Ureter (tissue), 1 donor: ENCODE results near the gene AATK. TPM values are rescaled to one million over a fixed set of nuclear protein-coding genes. Genes with fewer than 3 reads are reported as not detected.

Experiments used
- DNase-seq: peaks from one replicate; pipeline ENCODE4 v3.0.0-alpha.2; 2020; ENCODE audit warnings: low spot score
- total RNA-seq: library from RNA; stranded (reverse); gene quantifications from one replicate; pipeline ENCODE4 v1.2.4, GENCODE V29; 2023
- donor health status: DM: yes; HTN: yes; CAD: no.

Gene AATK
- total RNA-seq, 1 donor from 2014 or later, result 3.4 TPM

- no peak for DNase-seq
Measured at GRCh38 chr17:81129289-81129688, 36.7 kb downstream of the AATK start.

GRCh38 chr17:81128774-81129173, 37.2 kb downstream of the AATK start:
- no peak for DNase-seq

- DNase-seq, result no peak
Measured at GRCh38 chr17:81128338-81128737, 37.7 kb downstream of the AATK start.

GRCh38 chr17:81127526-81128177, 38.4 kb downstream of the AATK start:
- no peak for DNase-seq

GRCh38 chr17:81127133-81127455, 38.9 kb downstream of the AATK start:
- no peak for DNase-seq

GRCh38 chr17:81126281-81127132, 39.5 kb downstream of the AATK start:
- DNase-seq, result no peak

- DNase-seq, result no peak
Measured at GRCh38 chr17:81125573-81126081, 40.4 kb downstream of the AATK start.

GRCh38 chr17:81124377-81124776, 41.6 kb downstream of the AATK start:
- DNase-seq, result no peak

GRCh38 chr17:81123052-81124048, 42.7 kb downstream of the AATK start:
- no peak for DNase-seq

- DNase-seq, result no peak
Measured at GRCh38 chr17:81121841-81122733, 43.9 kb downstream of the AATK start.

- no peak for DNase-seq
Measured at GRCh38 chr17:81120695-81121621, 45.1 kb downstream of the AATK start.

GRCh38 chr17:81120149-81120484, 45.9 kb downstream of the AATK start:
- DNase-seq, result no peak

- peak; percentile 83 for DNase-seq
Measured at GRCh38 chr17:81119223-81120148, 46.5 kb downstream of the AATK start.

- no peak for DNase-seq
Measured at GRCh38 chr17:81118308-81119221, 47.5 kb downstream of the AATK start.

GRCh38 chr17:81117672-81118198, 48.3 kb downstream of the AATK start:
- no peak for DNase-seq

- no peak for DNase-seq
Measured at GRCh38 chr17:81116704-81117103, 49.3 kb downstream of the AATK start.

GRCh38 chr17:81115749-81116464, 50.1 kb downstream of the AATK start:
- DNase-seq, result no peak
